Right lobe of liver (tissue), 6 donors: ENCODE results near the gene ZNF44. TPM values are rescaled to one million over a fixed set of nuclear protein-coding genes. Genes with fewer than 3 reads are reported as not detected.

Experiments used
- ATAC-seq, 4 donors: fragments of 200-7000 bp; cut with Tn5 transposase; one replicate each; pipeline ENCODE4 v1.9.1; 2020; ENCODE audit warnings: mild to moderate bottlenecking in 4 of 4, moderate library complexity in 4 of 4
- DNase-seq, 3 donors: peaks; one replicate each; pipeline ENCODE4 v3.0.0-alpha.2; 2020
- H3K27ac ChIP-seq, 3 donors: fragments of 200-600 bp; one replicate each; pipeline ENCODE4 v1.8.0; 2022
- H3K27me3 ChIP-seq, 2 donors: fragments of 200-600 bp; one replicate each; pipeline ENCODE4 v1.8.0; 2022
- H3K36me3 ChIP-seq, 4 donors: fragments of 200-600 bp; sonication (generic) in 1 of 4; one replicate each; pipeline versions ENCODE4 v1.5.1 to v1.8.0; 2017 to 2022; ENCODE audit warnings: control low read depth in 1 of 4
- H3K4me1 ChIP-seq, 4 donors: fragments of 200-600 bp; sonication (generic) in 1 of 4; one replicate each; pipeline versions ENCODE4 v1.5.1 to v1.8.0; 2017 to 2022; ENCODE audit warnings: control low read depth in 1 of 4
- H3K4me3 ChIP-seq, 3 donors: fragments of 200-600 bp; one replicate each; pipeline ENCODE4 v1.8.0; 2022
- H3K9me3 ChIP-seq, 4 donors: fragments of 200-600 bp; sonication (generic) in 1 of 4; one replicate each; pipeline versions ENCODE4 v1.5.1 to v1.8.0; 2017 to 2022; ENCODE audit warnings: control low read depth in 1 of 4
- CTCF ChIP-seq, 4 donors: fragments of 200-600 bp in 3 of 4; fragments of 450-650 bp in 1 of 4; IDR thresholded peaks; one replicate each; pipeline versions ENCODE4 v1.5.1 to v1.8.0; 2016 to 2022; ENCODE audit warnings: antibody characterized with exemption in 4 of 4, mild to moderate bottlenecking in 2 of 4
- POLR2A ChIP-seq: fragments of 450-650 bp; IDR thresholded peaks from one replicate; pipeline ENCODE4 v1.6.1; 2017; ENCODE audit warnings: antibody characterized with exemption, mild to moderate bottlenecking
- WGBS: methylation state at CpG from one replicate; pipeline ENCODE4 v1.1.6; 2018; ENCODE audit warnings: low coverage, low lambda C conversion rate; ENCODE audit not compliant: insufficient coverage; ENCODE audit errors: missing lambda C conversion rate; 5-methylcytosine and 5-hydroxymethylcytosine counted together
- intact Hi-C, 2 donors: fragments of 100-400 bp; cut with DNase I; formaldehyde crosslinking; loops; one replicate each; pipeline versions ENCODE4 v1.11.2 to v1.14.1; 2022
- total RNA-seq, 6 experiments: library from RNA; depleted of rRNA in 2 of 6; stranded (reverse); fragments of >200 nt in 2 of 6; fragmentation: NEBNext Ultra II Directional in 3 of 6; extraction: Animal tissue kit (Norgen Biotek cat#: 25700) in 3 of 6; gene quantifications; one replicate each; pipeline versions ENCODE4 v1.1.0 to v1.2.4, GENCODE V29; 2016 to 2023
- donor health status: DM: no; HTN: yes; CAD: no.
- donor health status: DM: no; HTN: no; CAD: no.
- donor health status: DM: no; HTN: no; CAD: no.
- donor health status: DM: no; HTN: yes; CAD: no.
- donor health status: DM: no; HTN: yes; CAD: no.

ZNF44 gene
- total RNA-seq, 6 experiments from 2014 or later, result 4.9 to 11.6 (median 6.2) TPM

DNA sequence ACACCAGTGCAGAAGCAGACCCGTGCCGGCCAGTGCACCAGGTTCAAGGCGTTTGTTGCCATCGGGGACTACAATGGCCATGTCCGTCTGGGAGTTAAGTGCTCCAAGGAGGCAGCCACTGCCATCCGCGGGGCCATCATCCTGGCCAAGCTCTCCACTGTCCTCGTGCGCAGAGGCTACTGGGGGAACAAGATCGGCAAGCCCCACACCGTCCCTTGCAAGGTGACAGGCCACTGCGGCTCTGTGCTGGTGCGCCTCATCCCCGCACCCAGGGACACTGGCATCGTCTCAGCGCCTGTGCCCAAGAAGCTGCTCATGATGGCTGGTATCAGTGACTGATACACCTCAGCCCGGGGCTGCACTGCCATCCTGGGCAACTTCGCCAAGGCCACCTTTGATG, 10.1 kb downstream of the ZNF44 start:
- ATAC-seq (no peak), DNase-seq (no peak)
- Histone ChIP-seq H3K9me3 (no peaks in the 10 kb centered on the region), H3K4me1 (no peaks in the 10 kb centered on the region), H3K27me3 (no peaks in the 10 kb centered on the region), H3K4me3 (no peak overlapping the region), H3K27ac (no peak overlapping the region), H3K36me3 (peaks cover 0 to 2% (median 0%) of the 10 kb centered on the region in 4 donors)
- no CpG with 5 or more reads among the region's 18 CpGs for WGBS
- TF ChIP-seq POLR2A, result no peak
- no peak for TF ChIP-seq CTCF (IDR thresholded peaks at IDR 0.05)
- intact Hi-C loops, result no loop called here

DNA sequence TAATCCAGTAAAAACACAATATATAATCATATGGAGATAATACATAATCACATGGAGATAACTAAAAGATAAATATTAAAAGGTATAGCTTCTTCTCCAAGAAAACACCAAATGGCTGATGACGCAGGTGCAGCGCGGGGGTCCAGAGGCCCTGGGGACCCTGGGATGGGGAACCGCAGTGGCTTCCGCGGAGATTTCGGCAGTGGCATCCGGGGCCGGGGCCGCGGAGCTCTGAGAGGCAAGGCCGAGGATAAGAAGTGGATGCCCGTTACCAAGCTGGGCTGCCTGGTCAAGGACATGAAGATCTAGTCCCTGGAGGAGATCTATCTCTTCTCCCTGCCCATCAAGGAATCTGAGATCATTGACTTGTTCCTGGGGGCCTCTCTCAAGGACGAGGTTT, 10.5 kb downstream of the ZNF44 start:
- H3K4me1 ChIP-seq, result no peaks in the 10 kb centered on the region
- ATAC-seq (no peak), DNase-seq (no peak)
- H3K27me3 ChIP-seq, result no peaks in the 10 kb centered on the region
- no peak overlapping the region for H3K27ac ChIP-seq
- H3K9me3 ChIP-seq, result peaks cover 0 to 3% (median 0%) of the 10 kb centered on the region in 4 donors
- H3K4me3 ChIP-seq, result no peak overlapping the region
- H3K36me3 ChIP-seq, result peaks cover 0 to 2% (median 0%) of the 10 kb centered on the region in 4 donors
- intact Hi-C loops, result no loop called here
- WGBS, result 100% methylated on average over 3 of the region's 14 CpGs
- no peak for TF ChIP-seq CTCF (IDR thresholded peaks at IDR 0.05)
- no peak for TF ChIP-seq POLR2A

DNA sequence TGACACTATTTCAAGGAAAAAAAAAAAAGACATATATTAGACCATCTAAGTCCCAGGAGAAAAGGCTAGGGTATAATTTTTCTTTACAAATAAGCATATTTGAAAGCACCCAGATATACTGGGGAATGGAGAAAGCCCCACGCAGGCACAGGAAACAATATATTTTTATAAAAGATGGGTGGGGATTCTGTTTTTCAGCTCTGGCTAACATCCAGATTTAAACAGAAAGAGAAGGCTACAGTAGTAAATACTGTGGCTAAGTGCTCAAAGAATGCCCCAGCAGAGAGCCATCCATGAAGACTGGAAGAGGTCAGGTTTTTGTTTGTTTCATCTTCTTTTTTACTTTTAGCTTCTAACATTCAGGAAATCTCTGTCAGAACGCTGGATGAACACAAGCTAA, 16.0 kb downstream of the ZNF44 start:
- no peaks in the 10 kb centered on the region for H3K27me3 ChIP-seq
- WGBS, result 65% methylated on average over 2 of the region's 2 CpGs
- H3K27ac ChIP-seq, result no peak overlapping the region
- intact Hi-C loops, result no loop called here
- peaks cover 0 to 39% (median 22%) of the 10 kb centered on the region in 4 donors for H3K9me3 ChIP-seq
- no peak overlapping the region for H3K4me3 ChIP-seq
- no peak for DNase-seq
- no peak for ATAC-seq
- H3K36me3 ChIP-seq, result peaks cover 0 to 27% (median 13%) of the 10 kb centered on the region in 4 donors
- TF ChIP-seq POLR2A (no peak), CTCF (IDR thresholded peaks at IDR 0.05) (no peak)
- H3K4me1 ChIP-seq, result no peaks in the 10 kb centered on the region

- Histone ChIP-seq H3K36me3 (peaks cover 0 to 47% (median 25%) of the 10 kb centered on the region in 4 donors), H3K27me3 (no peaks in the 10 kb centered on the region), H3K4me3 (no peak overlapping the region), H3K4me1 (no peaks in the 10 kb centered on the region), H3K27ac (no peak overlapping the region), H3K9me3 (peaks cover 0 to 85% (median 39%) of the 10 kb centered on the region in 4 donors)
- intact Hi-C loops, result no loop called here
- TF ChIP-seq POLR2A, result no peak
- TF ChIP-seq CTCF (IDR thresholded peaks at IDR 0.05), result no peak
- ATAC-seq (no peak), DNase-seq (no peak)
- 96% methylated on average over 11 of the region's 11 CpGs for WGBS
Observed at GRCh38 chr19:12272980-12273901, 21.4 kb downstream of the ZNF44 start.
